Endodermal cell (in vitro differentiated cells): ENCODE results near the gene NFATC2. TPM values are rescaled to one million over a fixed set of nuclear protein-coding genes. Genes with fewer than 3 reads are reported as not detected.
"Not testable (repeated sequence)": the region's sequence is repeated elsewhere in the genome, so short reads cannot be mapped to it uniquely, and the experiment has no call there.

Source experiments
- DNase-seq: peaks from one replicate; pipeline ENCODE4 v3.0.0-alpha.2; 2017
- H3K27ac ChIP-seq: 2 replicates; pipeline ENCODE4 v1.5.1; 2013; ENCODE audit warnings: mild to moderate bottlenecking, low read depth, low read length, moderate library complexity
- H3K27me3 ChIP-seq: 2 replicates; pipeline ENCODE4 v1.6.1; 2013; ENCODE audit warnings: mild to moderate bottlenecking, low read length, moderate library complexity; ENCODE audit not compliant: insufficient read depth, control insufficient read depth, poor library complexity, severe bottlenecking
- H3K36me3 ChIP-seq: 2 replicates; pipeline ENCODE4 v1.7.0; 2013; ENCODE audit warnings: mild to moderate bottlenecking, low read length, moderate library complexity; ENCODE audit not compliant: control insufficient read depth, insufficient read depth
- H3K4me1 ChIP-seq: one replicate; pipeline ENCODE4 v1.7.0; 2013; ENCODE audit warnings: low read length; ENCODE audit not compliant: control insufficient read depth, insufficient read depth
- H3K4me3 ChIP-seq: 2 replicates; pipeline ENCODE4 v1.5.1; 2013; ENCODE audit warnings: mild to moderate bottlenecking, low read length, moderate library complexity
- H3K9ac ChIP-seq: 2 replicates; pipeline ENCODE4 v1.6.1; 2013; ENCODE audit warnings: mild to moderate bottlenecking, low read length, moderate library complexity; ENCODE audit not compliant: poor library complexity, severe bottlenecking; ENCODE audit errors: extremely low read depth
- H3K9me3 ChIP-seq: 2 replicates; pipeline ENCODE4 v1.6.1; 2013; ENCODE audit warnings: mild to moderate bottlenecking, low read length, moderate library complexity; ENCODE audit not compliant: control insufficient read depth
- H3K27ac Mint-ChIP-seq: 2 replicates; pipeline ENCODE4 v1.8.0; 2020; ENCODE audit warnings: mixed read lengths
- H3K27me3 Mint-ChIP-seq: 2 replicates; pipeline ENCODE4 v1.8.0; 2021; ENCODE audit warnings: mild to moderate bottlenecking, mixed read lengths; ENCODE audit not compliant: insufficient read depth
- H3K36me3 Mint-ChIP-seq: 2 replicates; pipeline ENCODE4 v1.8.0; 2020; ENCODE audit warnings: low read depth, mixed read lengths
- H3K4me1 Mint-ChIP-seq: 2 replicates; pipeline ENCODE4 v1.8.0; 2020; ENCODE audit warnings: mixed read lengths
- H3K4me3 Mint-ChIP-seq: 2 replicates; pipeline ENCODE4 v1.8.0; 2020; ENCODE audit warnings: mild to moderate bottlenecking, moderate library complexity, mixed read lengths
- H3K9me3 Mint-ChIP-seq: 2 replicates; pipeline ENCODE4 v1.8.0; 2020; ENCODE audit warnings: mild to moderate bottlenecking, mixed read lengths
- CTCF ChIP-seq: fragments of 200-600 bp; sonication (generic); conservative IDR thresholded peaks from 2 replicates; pipeline ENCODE4 v1.5.0; 2021; ENCODE audit warnings: antibody characterized with exemption, mild to moderate bottlenecking
- WGBS, 2 experiments: methylation state at CpG; one replicate each; pipeline versions ENCODE4 v1.1.5 to v1.1.7; 2013; ENCODE audit warnings: missing lambda C conversion rate in 2 of 2, mixed read lengths in 1 of 2; ENCODE audit not compliant: insufficient coverage in 1 of 2, insufficient read length in 1 of 2; 5-methylcytosine and 5-hydroxymethylcytosine counted together
- total RNA-seq, 2 donors: library from RNA; stranded (reverse); fragmentation: NEBNext Ultra II Directional in 1 of 2; extraction: Animal tissue kit (Norgen Biotek cat#: 25700) in 1 of 2; gene quantifications; 2 replicates in 1 of 2; 3 replicates in 1 of 2; pipeline ENCODE4 v1.2.1, GENCODE V29; 2021

The NFATC2 gene
- total RNA-seq, 2 donors from 2014 or later, result 1.5 to 2.1 TPM

GRCh38 chr20:51480507-51481270 lies 61.8 kb downstream of the NFATC2 start:
- WGBS, 2 experiments, result 88 to 94% methylated on average over 9 to 14 of the region's 14 CpGs
- Histone ChIP-seq H3K9ac (no peak overlapping the region), H3K4me1 (no peaks in the 10 kb centered on the region), H3K9me3 (no peaks in the 10 kb centered on the region), H3K36me3 (no peaks in the 10 kb centered on the region), H3K4me3 (no peak overlapping the region), H3K27me3 (no peaks in the 10 kb centered on the region), H3K27ac (no peak overlapping the region)
- no peak for DNase-seq
- Mint-ChIP-seq H3K4me3 (no peak overlapping the region), H3K4me1 (no peaks in the 10 kb centered on the region), H3K27me3 (no peaks in the 10 kb centered on the region), H3K27ac (no peak overlapping the region), H3K9me3 (peaks cover 7% of the 10 kb centered on the region), H3K36me3 (no peaks in the 10 kb centered on the region)
- no peak for TF ChIP-seq CTCF

GRCh38 chr20:51476106-51476505 lies 66.4 kb downstream of the NFATC2 start:
- WGBS, 2 experiments, result no CpG with 5 or more reads among the region's 1 CpG
- not testable (repeated sequence) for DNase-seq

GRCh38 chr20:51473771-51474170 lies 68.7 kb downstream of the NFATC2 start:
- H3K9ac ChIP-seq, result no peak overlapping the region
- no peak overlapping the region for H3K4me3 ChIP-seq
- no peak for TF ChIP-seq CTCF
- H3K27ac ChIP-seq, result no peak overlapping the region
- H3K36me3 ChIP-seq, result no peaks in the 10 kb centered on the region
- DNase-seq, result no peak
- H3K9me3 ChIP-seq, result no peaks in the 10 kb centered on the region
- Mint-ChIP-seq H3K4me3 (no peak overlapping the region), H3K4me1 (peaks cover 10% of the 10 kb centered on the region), H3K27ac (no peak overlapping the region), H3K27me3 (peaks cover 1% of the 10 kb centered on the region), H3K36me3 (no peaks in the 10 kb centered on the region), H3K9me3 (peaks cover 7% of the 10 kb centered on the region)
- no peaks in the 10 kb centered on the region for H3K27me3 ChIP-seq
- WGBS, 2 experiments, result 93 to 95% methylated on average over 14 to 19 of the region's 19 CpGs
- H3K4me1 ChIP-seq, result no peaks in the 10 kb centered on the region

More at GRCh38 chr20:51476106-51476505, 66.4 kb downstream of the NFATC2 start:
- not testable (repeated sequence) for H3K9ac ChIP-seq, H3K4me3 ChIP-seq, H3K27ac Mint-ChIP-seq, H3K4me1 Mint-ChIP-seq, H3K4me1 ChIP-seq, H3K27me3 Mint-ChIP-seq, H3K27me3 ChIP-seq, H3K4me3 Mint-ChIP-seq, H3K9me3 Mint-ChIP-seq, H3K9me3 ChIP-seq, H3K36me3 Mint-ChIP-seq, H3K36me3 ChIP-seq, H3K27ac ChIP-seq
